K562 (cell line): ENCODE results near the gene PFN3. TPM values are rescaled to one million over a fixed set of nuclear protein-coding genes. Genes with fewer than 3 reads are reported as not detected.

Experiments
- CBX5 ChIP-seq: IDR thresholded peaks from 2 replicates; pipeline ENCODE4 v1.6.1; 2014; ENCODE audit warnings: low read depth, borderline replicate concordance
- DPF2 ChIP-seq: fragments of 450-650 bp; IDR thresholded peaks from 2 replicates; pipeline ENCODE4 v1.6.1; 2016
- FOXK2 ChIP-seq, 2 experiments: fragments of 450-650 bp; IDR thresholded peaks in 1 of 2; conservative IDR thresholded peaks in 1 of 2; 2 replicates each; pipeline ENCODE4 v1.6.1; 2016; ENCODE audit warnings: low read depth in 2 of 2, mild to moderate bottlenecking in 1 of 2
- HMGN3 ChIP-seq: IDR thresholded peaks from 2 replicates; pipeline ENCODE4 v1.6.1; 2011; ENCODE audit warnings: borderline replicate concordance, low read depth, mild to moderate bottlenecking, mixed read lengths, low read length; ENCODE audit not compliant: insufficient read length; ENCODE audit errors: extremely low read depth
- HNRNPL ChIP-seq: fragments of 200-400 bp; formaldehyde crosslinking; IDR thresholded peaks from 2 replicates; pipeline ENCODE4 v1.6.1; 2017; ENCODE audit warnings: low read depth, mild to moderate bottlenecking, low read length
- JUN ChIP-seq, 2 experiments: sonication (generic) in 1 of 2; formaldehyde crosslinking in 1 of 2; IDR thresholded peaks; 2 replicates each; pipeline versions ENCODE4 v1.6.1 to v1.8.0; 2012 to 2022; ENCODE audit warnings: borderline replicate concordance in 2 of 2, mild to moderate bottlenecking in 2 of 2, improper control_type of control experiment in 1 of 2, low read depth in 1 of 2, low read length in 1 of 2, missing genetic modification reagents in 1 of 2
- MIER1 ChIP-seq: fragments of 450-650 bp; IDR thresholded peaks from 2 replicates; pipeline ENCODE4 v1.6.1; 2016; ENCODE audit warnings: antibody characterized with exemption, mild to moderate bottlenecking, low read depth
- MYNN ChIP-seq, 2 experiments: sonication (generic); formaldehyde crosslinking in 1 of 2; IDR thresholded peaks; 2 replicates each; pipeline versions ENCODE4 v1.5.0 to v1.6.1; 2016 to 2020; ENCODE audit warnings: antibody characterized with exemption in 1 of 2, missing genetic modification reagents in 1 of 2
- NCOA1 ChIP-seq: fragments of 450-650 bp; IDR thresholded peaks from 2 replicates; pipeline ENCODE4 v1.6.1; 2016; ENCODE audit warnings: low read depth
- NR3C1 ChIP-seq: sonication (generic); formaldehyde crosslinking; IDR thresholded peaks from 2 replicates; pipeline ENCODE4 v1.8.1; 2022; ENCODE audit warnings: missing genetic modification reagents
- POLR2A ChIP-seq: fragments of 450-650 bp; conservative IDR thresholded peaks from 2 replicates; pipeline ENCODE4 v1.6.1; 2016
- PRMT5 ChIP-seq: sonication (generic); formaldehyde crosslinking; IDR thresholded peaks from 2 replicates; pipeline ENCODE4 v1.5.0; 2020; ENCODE audit warnings: missing genetic modification reagents
- RB1 ChIP-seq: fragments of 450-650 bp; IDR thresholded peaks from 2 replicates; pipeline ENCODE4 v1.6.1; 2017; ENCODE audit warnings: low read depth, mild to moderate bottlenecking
- RBFOX2 ChIP-seq: fragments of 200-400 bp; formaldehyde crosslinking; IDR thresholded peaks from 2 replicates; pipeline ENCODE4 v1.6.1; 2017; ENCODE audit warnings: low read depth, mild to moderate bottlenecking, low read length, moderate library complexity
- RBM14 ChIP-seq: fragments of 200-400 bp; formaldehyde crosslinking; IDR thresholded peaks from 2 replicates; pipeline ENCODE4 v1.6.1; 2018; ENCODE audit warnings: low read depth, mild to moderate bottlenecking, low read length, moderate library complexity, borderline replicate concordance; ENCODE audit not compliant: insufficient read depth
- RNF2 ChIP-seq: sonication (generic); IDR thresholded peaks from 2 replicates; pipeline ENCODE4 v1.6.1; 2016
- ZNF133 ChIP-seq: fragments of 250-450 bp; sonication (Bioruptor Pico); IDR thresholded peaks from 2 replicates; pipeline ENCODE4 v1.4.0; 2020; ENCODE audit warnings: mild to moderate bottlenecking
- ZNF134 ChIP-seq: fragments of 250-450 bp; sonication (Bioruptor Pico); conservative IDR thresholded peaks from 2 replicates; pipeline ENCODE4 v1.4.0; 2020
- ZNF232 ChIP-seq: sonication (generic); formaldehyde crosslinking; IDR thresholded peaks from 2 replicates; pipeline ENCODE4 v1.8.0; 2022; ENCODE audit warnings: mild to moderate bottlenecking, missing genetic modification reagents
- ZNF76 ChIP-seq: fragments of 250-450 bp; sonication (Bioruptor Pico); IDR thresholded peaks from 2 replicates; pipeline ENCODE4 v1.4.0; 2020; ENCODE audit warnings: mild to moderate bottlenecking, moderate library complexity, borderline replicate concordance
- ZSCAN32 ChIP-seq: fragments of 450-650 bp; formaldehyde crosslinking; IDR thresholded peaks from 2 replicates; pipeline ENCODE4 v1.4.0; 2020; ENCODE audit warnings: mild to moderate bottlenecking, moderate library complexity
- polyA plus RNA-seq, 8 experiments: library from polyadenylated mRNA; depleted of rRNA in 4 of 8; stranded (reverse) in 5 of 8; unstranded in 3 of 8; fragments of >200 nt; fragmentation: Nextera tagmentation in 2 of 8; fragmentation: Illumina TruSeq in 1 of 8; extraction: Ambion mirVana in 2 of 8; extraction: Trizol in 1 of 8; gene quantifications; 2 replicates each; pipeline versions ENCODE4 v1.2.1 to v1.2.3, GENCODE V29; 2011 to 2014; ENCODE audit warnings: inconsistent platforms in 1 of 8, missing spikeins in 1 of 8
- total RNA-seq, 7 experiments: library from RNA; depleted of rRNA in 6 of 7; stranded (reverse); fragments of >200 nt in 6 of 7; fragmentation: Illumina TruSeq in 2 of 7; extraction: Trizol in 2 of 7; gene quantifications; 2 replicates each; pipeline versions ENCODE4 v1.2.1 to v1.2.3, GENCODE V29; 2011 to 2021; ENCODE audit warnings: low replicate concordance in 1 of 7
- TF ChIP-seq, protein P1 (sequence below): sonication (generic); IDR thresholded peaks from 2 replicates; pipeline ENCODE4 v1.6.1; 2016
- TF ChIP-seq, protein P2 (sequence below): fragments of 450-650 bp; formaldehyde crosslinking; IDR thresholded peaks from 2 replicates; pipeline ENCODE4 v1.4.0; 2022; ENCODE audit warnings: missing genetic modification characterization
- TF ChIP-seq, protein P3 (sequence below): sonication (generic); formaldehyde crosslinking; IDR thresholded peaks from 2 replicates; pipeline ENCODE4 v1.8.1; 2023; ENCODE audit warnings: mild to moderate bottlenecking, missing genetic modification reagents

The PFN3 gene
- total and polyA plus RNA-seq, 9 of the 15 experiments (the other 6 are each of a cell fraction or from before 2014, with no cell fraction given), result not detected

DNA sequence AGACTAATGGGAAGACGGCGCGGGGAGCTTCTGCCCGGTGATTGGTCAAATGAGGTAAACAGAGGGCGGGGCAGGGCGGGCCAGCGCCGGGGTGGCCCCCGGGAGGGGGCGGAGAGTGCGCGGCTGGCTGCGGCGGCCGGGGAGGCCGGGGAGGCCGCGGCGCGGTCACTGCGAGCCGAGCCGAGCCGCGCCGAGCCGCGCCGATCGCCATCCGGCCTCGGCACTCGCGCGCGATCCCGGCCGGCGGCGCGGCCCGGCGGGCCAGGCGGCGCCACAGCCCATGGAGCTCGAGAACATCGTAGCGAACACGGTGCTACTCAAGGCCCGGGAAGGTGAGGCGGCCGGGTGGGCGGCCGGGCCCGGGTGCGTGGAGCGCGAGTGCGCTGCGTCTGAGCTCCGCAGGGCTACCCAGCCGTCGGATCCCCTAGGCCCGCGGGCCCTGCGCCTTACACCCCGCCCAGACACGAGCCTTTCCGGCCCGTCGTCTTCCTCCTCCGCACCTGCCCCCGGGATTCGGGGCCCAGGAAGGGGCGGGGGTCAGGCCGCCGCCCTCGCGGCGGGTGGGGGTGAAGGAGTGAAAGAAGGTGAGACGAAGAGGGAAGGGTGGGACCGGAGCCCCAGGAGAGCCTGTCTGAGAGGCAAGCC, 26.2 kb upstream of the PFN3 start, which contains the start of gene GRK6 (continued):
- TF ChIP-seq RBFOX2 (peak; percentile 77), ZSCAN32 (CRISPR knock-in tag) (no peak), HNRNPL (no peak), NCOA1 (no peak), ZNF133 (no peak), MIER1 (no peak), ZNF232 (CRISPR knock-in tag) (peak; percentile 33; the same call in 1 of the 2 replicates), ZNF76 (CRISPR knock-in tag) (no peak), RBM14 (no peak), NR3C1 (CRISPR knock-in tag) (no peak), CBX5 (no peak), FOXK2 (conservative IDR thresholded peaks at IDR 0.05 in 1 of 2, IDR thresholded peaks at IDR 0.05 in 1 of 2; ENCODE audit: low read depth in 2 of 2) (peak; percentile 44 to 56; a peak in 2 of 4 replicates), RNF2 (0 out of 2 replicates have a peak, but pooled peaks have one; percentile 23), POLR2A (no peak), JUN (IDR thresholded peaks at IDR 0.05; ENCODE audit: borderline replicate concordance, low read depth, low read length) (no peak), JUN (CRISPR knock-in tag; IDR thresholded peaks at IDR 0.05; ENCODE audit: borderline replicate concordance) (no peak), HMGN3 (peak; percentile 63), PRMT5 (no peak), DPF2 (no peak), ZNF134 (CRISPR knock-in tag) (no peak), RB1 (peak; percentile 82), MYNN (IDR thresholded peaks at IDR 0.05) (no peak), MYNN (CRISPR knock-in tag; IDR thresholded peaks at IDR 0.05) (no peak)
- TF ChIP-seq, protein P1, sequence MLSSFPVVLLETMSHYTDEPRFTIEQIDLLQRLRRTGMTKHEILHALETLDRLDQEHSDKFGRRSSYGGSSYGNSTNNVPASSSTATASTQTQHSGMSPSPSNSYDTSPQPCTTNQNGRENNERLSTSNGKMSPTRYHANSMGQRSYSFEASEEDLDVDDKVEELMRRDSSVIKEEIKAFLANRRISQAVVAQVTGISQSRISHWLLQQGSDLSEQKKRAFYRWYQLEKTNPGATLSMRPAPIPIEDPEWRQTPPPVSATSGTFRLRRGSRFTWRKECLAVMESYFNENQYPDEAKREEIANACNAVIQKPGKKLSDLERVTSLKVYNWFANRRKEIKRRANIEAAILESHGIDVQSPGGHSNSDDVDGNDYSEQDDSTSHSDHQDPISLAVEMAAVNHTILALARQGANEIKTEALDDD, result no peak
- TF ChIP-seq, protein P2, sequence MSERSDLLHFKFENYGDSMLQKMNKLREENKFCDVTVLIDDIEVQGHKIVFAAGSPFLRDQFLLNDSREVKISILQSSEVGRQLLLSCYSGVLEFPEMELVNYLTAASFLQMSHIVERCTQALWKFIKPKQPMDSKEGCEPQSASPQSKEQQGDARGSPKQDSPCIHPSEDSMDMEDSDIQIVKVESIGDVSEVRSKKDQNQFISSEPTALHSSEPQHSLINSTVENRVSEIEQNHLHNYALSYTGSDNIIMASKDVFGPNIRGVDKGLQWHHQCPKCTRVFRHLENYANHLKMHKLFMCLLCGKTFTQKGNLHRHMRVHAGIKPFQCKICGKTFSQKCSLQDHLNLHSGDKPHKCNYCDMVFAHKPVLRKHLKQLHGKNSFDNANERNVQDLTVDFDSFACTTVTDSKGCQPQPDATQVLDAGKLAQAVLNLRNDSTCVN (CRISPR knock-in tag), result no peak
- TF ChIP-seq, protein P3, sequence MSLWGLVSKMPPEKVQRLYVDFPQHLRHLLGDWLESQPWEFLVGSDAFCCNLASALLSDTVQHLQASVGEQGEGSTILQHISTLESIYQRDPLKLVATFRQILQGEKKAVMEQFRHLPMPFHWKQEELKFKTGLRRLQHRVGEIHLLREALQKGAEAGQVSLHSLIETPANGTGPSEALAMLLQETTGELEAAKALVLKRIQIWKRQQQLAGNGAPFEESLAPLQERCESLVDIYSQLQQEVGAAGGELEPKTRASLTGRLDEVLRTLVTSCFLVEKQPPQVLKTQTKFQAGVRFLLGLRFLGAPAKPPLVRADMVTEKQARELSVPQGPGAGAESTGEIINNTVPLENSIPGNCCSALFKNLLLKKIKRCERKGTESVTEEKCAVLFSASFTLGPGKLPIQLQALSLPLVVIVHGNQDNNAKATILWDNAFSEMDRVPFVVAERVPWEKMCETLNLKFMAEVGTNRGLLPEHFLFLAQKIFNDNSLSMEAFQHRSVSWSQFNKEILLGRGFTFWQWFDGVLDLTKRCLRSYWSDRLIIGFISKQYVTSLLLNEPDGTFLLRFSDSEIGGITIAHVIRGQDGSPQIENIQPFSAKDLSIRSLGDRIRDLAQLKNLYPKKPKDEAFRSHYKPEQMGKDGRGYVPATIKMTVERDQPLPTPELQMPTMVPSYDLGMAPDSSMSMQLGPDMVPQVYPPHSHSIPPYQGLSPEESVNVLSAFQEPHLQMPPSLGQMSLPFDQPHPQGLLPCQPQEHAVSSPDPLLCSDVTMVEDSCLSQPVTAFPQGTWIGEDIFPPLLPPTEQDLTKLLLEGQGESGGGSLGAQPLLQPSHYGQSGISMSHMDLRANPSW, result peak; percentile 47; the same call in 1 of the 2 replicates
